GM12872 (cell line): ENCODE results near the gene KLRC1.

Experiments used
- CTCF ChIP-seq: IDR thresholded peaks from 3 replicates; pipeline ENCODE4 v1.5.1; 2011; ENCODE audit warnings: low read depth, mild to moderate bottlenecking, low read length, moderate library complexity; ENCODE audit not compliant: insufficient read depth

KLRC1 gene

GRCh38 chr12:10408842-10409241 lies 44.3 kb downstream of the KLRC1 start:
- TF ChIP-seq CTCF = no peak

GRCh38 chr12:10406725-10407124 lies 46.5 kb downstream of the KLRC1 start:
- TF ChIP-seq CTCF = no peak

GRCh38 chr12:10405294-10405693 lies 47.9 kb downstream of the KLRC1 start:
- no peak for TF ChIP-seq CTCF

- no peak for TF ChIP-seq CTCF
Observed at GRCh38 chr12:10404798-10405197, 48.4 kb downstream of the KLRC1 start.

- no peak for TF ChIP-seq CTCF
Observed at GRCh38 chr12:10400829-10401228, 52.3 kb downstream of the KLRC1 start.

GRCh38 chr12:10398168-10398567 lies 55.0 kb downstream of the KLRC1 start:
- TF ChIP-seq CTCF = no peak

- TF ChIP-seq CTCF = no peak
Observed at GRCh38 chr12:10397296-10397695, 55.9 kb downstream of the KLRC1 start.
